ENCODE measurements around the gene DDX28. TPM values are rescaled to one million over a fixed set of nuclear protein-coding genes. Genes with fewer than 3 reads are reported as not detected.

Gene DDX28
- total RNA-seq, 1 experiment from 2014 or later: 16.0 TPM

DNA sequence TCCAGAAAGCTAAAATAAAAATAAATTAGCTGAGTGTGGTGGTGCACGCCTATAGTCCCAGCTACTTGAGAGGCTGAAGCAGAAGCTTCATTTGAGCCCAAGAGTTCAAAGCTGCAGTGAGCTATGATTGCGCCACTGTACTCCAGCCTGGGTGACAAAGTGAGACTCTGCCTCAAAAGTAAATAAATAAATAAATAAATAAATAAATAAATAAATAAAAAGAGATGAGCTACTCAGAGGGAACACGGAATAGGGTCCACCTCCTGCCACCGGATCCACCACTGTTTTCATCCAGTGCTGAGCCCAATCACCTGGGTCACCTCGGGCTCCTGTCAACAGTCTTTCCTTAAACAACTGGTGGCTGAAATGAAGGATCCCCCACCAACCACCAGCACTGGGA is 36.1 kb downstream of the DDX28 start:
- no peak for DNase-seq (ENCODE audit: low spot score)
- Histone ChIP-seq H3K4me1 (ENCODE audit: insufficient read depth, low read length, poor library complexity, severe bottlenecking) (no peaks in the 10 kb centered on the region), H3K27me3 (replicated peaks; ENCODE audit: insufficient read depth, low read depth, low read length, poor library complexity) (no peaks in the 10 kb centered on the region), H3K36me3 (ENCODE audit: insufficient read depth, low read length, poor library complexity, severe bottlenecking) (no peaks in the 10 kb centered on the region), H3K9me3 (ENCODE audit: low read depth, low read length, poor library complexity, severe bottlenecking) (no peaks in the 10 kb centered on the region), H3K27ac (ENCODE audit: low read depth, low read length, poor library complexity, severe bottlenecking) (no peak overlapping the region), H3K4me3 (ENCODE audit: low read depth, low read length, poor library complexity, severe bottlenecking) (no peak overlapping the region)
- TF ChIP-seq, protein P1, sequence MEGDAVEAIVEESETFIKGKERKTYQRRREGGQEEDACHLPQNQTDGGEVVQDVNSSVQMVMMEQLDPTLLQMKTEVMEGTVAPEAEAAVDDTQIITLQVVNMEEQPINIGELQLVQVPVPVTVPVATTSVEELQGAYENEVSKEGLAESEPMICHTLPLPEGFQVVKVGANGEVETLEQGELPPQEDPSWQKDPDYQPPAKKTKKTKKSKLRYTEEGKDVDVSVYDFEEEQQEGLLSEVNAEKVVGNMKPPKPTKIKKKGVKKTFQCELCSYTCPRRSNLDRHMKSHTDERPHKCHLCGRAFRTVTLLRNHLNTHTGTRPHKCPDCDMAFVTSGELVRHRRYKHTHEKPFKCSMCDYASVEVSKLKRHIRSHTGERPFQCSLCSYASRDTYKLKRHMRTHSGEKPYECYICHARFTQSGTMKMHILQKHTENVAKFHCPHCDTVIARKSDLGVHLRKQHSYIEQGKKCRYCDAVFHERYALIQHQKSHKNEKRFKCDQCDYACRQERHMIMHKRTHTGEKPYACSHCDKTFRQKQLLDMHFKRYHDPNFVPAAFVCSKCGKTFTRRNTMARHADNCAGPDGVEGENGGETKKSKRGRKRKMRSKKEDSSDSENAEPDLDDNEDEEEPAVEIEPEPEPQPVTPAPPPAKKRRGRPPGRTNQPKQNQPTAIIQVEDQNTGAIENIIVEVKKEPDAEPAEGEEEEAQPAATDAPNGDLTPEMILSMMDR (conservative IDR thresholded peaks at IDR 0.05; ENCODE audit: low read depth, low read length): no peak
- no peak for TF ChIP-seq EZH2 (IDR thresholded peaks at IDR 0.05; ENCODE audit: borderline replicate concordance, low read depth, low read length, poor library complexity, severe bottlenecking)
- no TSS peak for BruUV-seq (replicated peaks)
- ChIA-PET POLR2A (ENCODE audit: low non-redundant PET) (no interaction called here), CTCF (no interaction called here)
- intact Hi-C loops (cut with micrococcal nuclease; ENCODE audit: unreplicated experiment): no loop called here

DNA sequence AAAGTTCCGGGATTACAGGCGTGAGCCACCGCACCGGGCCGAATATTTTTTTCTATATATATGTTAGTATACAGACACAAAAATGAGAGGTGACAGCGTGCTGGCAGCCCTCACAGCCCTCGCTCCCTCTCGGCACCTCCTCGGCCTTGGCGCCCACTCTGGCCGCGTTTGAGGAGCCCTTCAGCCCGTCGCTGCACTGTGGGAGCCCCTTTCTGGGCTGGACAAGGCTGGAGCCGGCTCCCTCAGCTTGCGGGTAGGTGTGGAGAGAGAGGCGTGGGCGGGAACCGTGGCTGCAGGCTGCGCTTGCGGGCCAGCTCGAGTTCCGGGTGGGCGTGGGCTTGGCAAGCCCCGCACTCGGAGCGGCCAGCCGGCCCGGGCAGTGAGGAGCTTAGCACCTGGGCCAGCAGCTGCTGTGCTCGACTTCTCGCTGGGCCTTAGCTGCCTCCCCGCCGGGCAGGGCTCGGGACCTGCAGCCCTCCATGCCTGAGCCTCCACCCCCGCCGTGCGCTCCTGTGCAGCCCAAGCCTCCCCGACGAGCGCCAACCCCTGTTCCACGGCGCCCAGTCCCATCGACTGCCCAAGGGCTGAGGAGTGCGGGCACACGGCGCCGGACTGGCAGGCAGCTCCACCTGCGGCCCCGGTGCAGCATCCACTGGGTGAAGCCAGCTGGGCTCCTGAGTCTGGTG is 40.9 kb downstream of the DDX28 start:
- no peaks in the 10 kb centered on the region for H3K27me3 ChIP-seq (replicated peaks; ENCODE audit: insufficient read depth, low read depth, low read length, poor library complexity)
- DNase-seq (ENCODE audit: low spot score): no peak
- H3K4me1 ChIP-seq (ENCODE audit: insufficient read depth, low read length, poor library complexity, severe bottlenecking): no peaks in the 10 kb centered on the region
- CTCF ChIA-PET: interaction anchor here (0.6 kb wide), 1 partner anchor 252 kb away, joined by 4 read pairs; no protein-coding TSS in a partner anchor
- H3K9me3 ChIP-seq (ENCODE audit: low read depth, low read length, poor library complexity, severe bottlenecking): no peaks in the 10 kb centered on the region
- no TSS peak for BruUV-seq (replicated peaks)
- no peak for TF ChIP-seq EZH2 (IDR thresholded peaks at IDR 0.05; ENCODE audit: borderline replicate concordance, low read depth, low read length, poor library complexity, severe bottlenecking)
- TF ChIP-seq, protein P1 (conservative IDR thresholded peaks at IDR 0.05; ENCODE audit: low read depth, low read length): no peak
- intact Hi-C loops (cut with micrococcal nuclease; ENCODE audit: unreplicated experiment): no loop called here
- H3K36me3 ChIP-seq (ENCODE audit: insufficient read depth, low read length, poor library complexity, severe bottlenecking): no peaks in the 10 kb centered on the region
- POLR2A ChIA-PET (ENCODE audit: low non-redundant PET): no interaction called here
- H3K4me3 ChIP-seq (ENCODE audit: low read depth, low read length, poor library complexity, severe bottlenecking): no peak overlapping the region
- no peak overlapping the region for H3K27ac ChIP-seq (ENCODE audit: low read depth, low read length, poor library complexity, severe bottlenecking)

- no peak within 1 kb of the TSS for H3K4me3 ChIP-seq (ENCODE audit: low read depth, low read length, poor library complexity, severe bottlenecking)
- no TSS peak for BruUV-seq (replicated peaks)
- ChIA-PET POLR2A (ENCODE audit: low non-redundant PET) (no interaction called here), CTCF (no interaction called here)
- H3K36me3 ChIP-seq (ENCODE audit: insufficient read depth, low read length, poor library complexity, severe bottlenecking): no peaks in the 10 kb centered on the region
- no peak within 1 kb of the TSS for H3K27ac ChIP-seq (ENCODE audit: low read depth, low read length, poor library complexity, severe bottlenecking)
- TF ChIP-seq, protein P1 (conservative IDR thresholded peaks at IDR 0.05; ENCODE audit: low read depth, low read length): peak; percentile 38; the same call in 1 of the 2 replicates
- TF ChIP-seq EZH2 (IDR thresholded peaks at IDR 0.05; ENCODE audit: borderline replicate concordance, low read depth, low read length, poor library complexity, severe bottlenecking): no peak
- no peaks in the 10 kb centered on the region for H3K4me1 ChIP-seq (ENCODE audit: insufficient read depth, low read length, poor library complexity, severe bottlenecking)
- no peak for DNase-seq (ENCODE audit: low spot score)
- intact Hi-C loops (cut with micrococcal nuclease; ENCODE audit: unreplicated experiment): no loop called here
- no peaks in the 10 kb centered on the region for H3K27me3 ChIP-seq (replicated peaks; ENCODE audit: insufficient read depth, low read depth, low read length, poor library complexity)
- H3K9me3 ChIP-seq (ENCODE audit: low read depth, low read length, poor library complexity, severe bottlenecking): no peaks in the 10 kb centered on the region
Observed at GRCh38 chr16:67979955-67980678, 42.9 kb downstream of the DDX28 start, which contains the start of gene DPEP3. Gene DPEP3 (minus strand): TSS chr16:67980499. CDS start chr16:67980380, 119 bp downstream.
